GM21825 (cell line): ENCODE measurements around the gene C1orf87.
"Not testable (repeated sequence)": the region's sequence is repeated elsewhere in the genome, so short reads cannot be mapped to it uniquely, and the experiment has no call there.

Experiments
- ATAC-seq: cut with Tn5 transposase; IDR thresholded peaks from one replicate; pipeline ENCODE4 v1.9.1; 2021; ENCODE audit warnings: mild to moderate bottlenecking, moderate library complexity; ENCODE audit not compliant: unreplicated experiment

The C1orf87 gene

DNA sequence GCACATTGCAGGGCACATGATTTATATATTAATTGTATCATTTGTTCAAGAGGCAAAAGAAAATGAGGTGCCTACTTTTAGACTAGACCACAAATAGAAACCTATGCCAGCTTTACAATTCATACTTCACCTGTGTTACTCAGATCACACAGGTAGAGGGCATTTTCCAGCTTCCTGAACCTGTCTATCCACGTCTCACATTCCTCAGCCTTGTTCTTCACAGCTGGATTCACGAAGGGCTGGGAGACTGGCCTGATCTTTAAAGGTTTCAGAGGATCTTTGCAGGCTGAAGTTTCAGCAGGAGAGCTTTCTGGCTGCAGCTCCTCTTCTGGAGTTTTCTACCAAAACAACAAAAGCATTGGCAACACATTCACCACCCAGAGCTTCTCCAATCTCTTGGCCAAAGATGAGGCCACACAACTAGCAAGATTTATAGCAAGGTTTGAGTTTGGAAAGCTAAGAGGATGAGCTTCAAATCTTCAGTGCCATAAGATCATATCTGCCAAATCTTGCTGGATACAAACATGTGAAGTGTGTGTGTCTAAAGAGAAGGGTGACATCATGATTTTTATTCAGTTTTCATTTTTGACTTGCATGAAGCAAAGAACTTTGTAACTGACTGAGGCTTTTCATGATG, 76.0 kb downstream of the C1orf87 start:
- ATAC-seq, result no peak

DNA sequence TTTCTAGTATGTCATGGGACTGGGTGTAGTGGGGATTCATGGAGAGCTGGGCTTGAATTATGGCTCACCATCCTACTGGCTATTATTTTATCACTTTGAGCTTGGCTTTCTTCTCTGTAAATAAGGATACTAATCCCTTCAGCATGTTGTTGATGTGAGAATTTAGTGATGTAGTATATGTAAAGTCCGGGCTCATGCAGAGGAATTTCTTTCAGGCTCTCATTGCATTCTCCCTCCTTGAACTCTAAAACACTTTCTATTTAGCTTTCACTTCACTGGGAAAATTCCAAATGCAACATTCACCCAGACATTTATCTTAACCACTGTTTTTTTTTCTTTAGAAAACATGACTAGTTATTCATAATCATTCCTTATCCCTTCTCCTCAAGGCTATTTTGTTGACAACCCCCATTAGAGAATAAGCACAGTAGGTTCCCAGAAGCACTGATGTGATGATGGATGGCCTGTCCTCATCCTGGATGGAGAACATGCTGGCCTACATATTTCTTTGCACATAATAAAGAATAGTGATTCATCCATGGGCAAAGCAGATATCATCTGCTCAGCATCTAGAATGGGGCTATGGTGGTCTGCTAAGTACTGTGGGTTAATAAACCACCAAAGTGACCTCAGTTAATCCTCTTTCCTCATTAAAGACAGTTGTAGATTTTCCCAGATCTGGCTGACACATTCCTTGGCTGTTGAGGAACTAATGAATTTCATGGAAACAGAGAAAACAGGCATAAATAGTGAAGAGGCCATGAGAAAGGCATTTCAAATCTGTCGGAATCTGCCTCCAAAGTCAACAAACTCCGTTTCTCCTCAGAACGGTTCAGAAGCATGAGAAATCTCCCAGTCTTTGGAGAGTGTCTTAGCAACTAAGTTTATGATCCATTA, 79.0 kb downstream of the C1orf87 start:
- no peak for ATAC-seq

DNA sequence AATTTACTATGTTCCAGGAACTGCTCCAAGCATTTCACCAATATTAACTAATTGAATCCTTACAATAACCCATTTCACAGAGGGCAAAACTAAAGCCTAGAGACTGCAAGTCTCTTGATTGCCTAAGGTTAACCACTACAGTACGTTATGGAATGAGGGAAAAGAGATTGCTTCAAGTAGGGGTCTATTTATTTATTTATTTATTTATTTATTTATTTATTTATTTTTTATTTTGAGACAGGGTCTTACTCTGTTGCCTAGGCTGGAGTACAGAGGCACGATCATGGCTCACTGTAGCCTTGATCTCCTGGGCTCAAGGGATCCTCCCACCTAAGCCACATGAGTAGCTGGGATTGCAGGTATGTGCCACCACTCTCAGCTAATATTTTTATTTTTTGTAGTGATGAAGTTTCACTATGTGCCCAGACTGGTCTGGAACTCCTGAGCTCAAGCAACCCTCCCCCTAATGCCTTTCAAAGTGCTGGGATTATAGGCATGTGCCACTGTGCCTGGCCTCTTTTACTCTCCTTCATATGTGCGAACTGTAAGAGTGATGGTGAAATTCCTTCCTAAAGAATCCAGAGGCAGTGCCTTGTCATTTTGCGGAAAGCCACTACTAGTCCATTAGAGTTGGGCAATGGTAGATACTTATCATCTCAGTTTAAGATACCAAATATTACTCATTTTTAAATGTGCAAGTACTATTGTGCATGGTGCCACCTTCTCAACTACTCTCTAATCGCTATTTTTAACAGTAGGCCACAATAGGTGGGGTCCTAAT, 81.3 kb downstream of the C1orf87 start:
- ATAC-seq, result no peak

DNA sequence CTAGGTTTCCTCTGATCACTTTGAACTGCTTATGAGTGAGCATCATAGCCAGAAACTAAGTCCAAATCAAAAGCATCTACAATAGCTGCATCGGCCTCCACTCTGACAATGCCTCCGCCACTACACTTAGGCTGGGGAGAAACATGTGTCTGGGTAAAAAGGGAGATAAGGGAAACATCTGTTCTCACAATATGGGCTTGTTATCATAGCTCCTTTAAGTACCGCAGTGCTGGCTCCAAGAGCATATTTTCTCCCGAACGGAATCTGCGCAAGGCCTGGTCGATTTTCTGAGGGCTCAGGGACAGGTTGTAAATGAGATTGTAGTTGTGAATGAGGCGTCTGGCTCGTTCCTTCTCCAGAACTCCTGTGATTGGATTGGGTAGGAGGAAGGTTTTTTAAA, 83.1 kb downstream of the C1orf87 start:
- no peak for ATAC-seq

DNA sequence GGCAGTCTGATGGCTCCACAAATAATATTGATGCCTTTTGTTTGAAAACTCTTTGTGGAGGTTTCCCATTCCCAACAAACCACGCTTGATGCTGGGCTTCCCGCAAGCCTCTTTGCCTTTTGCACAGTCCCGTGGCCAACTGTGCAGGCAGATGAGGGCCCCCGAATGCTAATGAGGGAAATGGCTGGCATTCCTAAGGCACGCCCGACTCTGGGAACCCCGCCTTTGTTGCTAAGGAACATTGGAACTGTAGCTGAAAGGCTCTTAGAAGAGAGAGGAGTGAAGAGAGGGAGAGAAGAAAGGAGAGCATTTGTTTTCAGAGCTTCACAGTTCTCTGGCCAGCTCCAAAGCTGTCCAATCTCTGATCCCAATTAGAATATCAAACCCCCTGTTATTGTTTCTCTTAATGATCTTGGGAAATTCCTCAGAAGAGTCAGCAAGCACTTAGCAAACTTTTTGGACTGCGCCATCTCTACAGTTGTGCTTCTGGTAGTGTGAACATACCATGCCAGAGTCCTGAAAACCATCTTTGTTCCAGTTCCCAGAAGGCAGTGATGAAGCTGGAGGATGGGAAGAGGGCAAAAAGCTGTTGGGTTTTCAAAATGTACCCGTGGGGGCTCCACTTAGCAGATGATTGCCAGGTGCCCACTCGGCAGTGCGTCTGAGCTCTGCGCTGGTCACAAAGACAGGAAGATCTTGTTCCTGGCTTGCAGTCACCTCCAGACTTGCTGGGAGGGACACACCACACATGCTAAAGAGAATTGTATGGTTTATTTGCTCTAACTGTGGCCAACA, 86.9 kb downstream of the C1orf87 start:
- no peak for ATAC-seq

DNA sequence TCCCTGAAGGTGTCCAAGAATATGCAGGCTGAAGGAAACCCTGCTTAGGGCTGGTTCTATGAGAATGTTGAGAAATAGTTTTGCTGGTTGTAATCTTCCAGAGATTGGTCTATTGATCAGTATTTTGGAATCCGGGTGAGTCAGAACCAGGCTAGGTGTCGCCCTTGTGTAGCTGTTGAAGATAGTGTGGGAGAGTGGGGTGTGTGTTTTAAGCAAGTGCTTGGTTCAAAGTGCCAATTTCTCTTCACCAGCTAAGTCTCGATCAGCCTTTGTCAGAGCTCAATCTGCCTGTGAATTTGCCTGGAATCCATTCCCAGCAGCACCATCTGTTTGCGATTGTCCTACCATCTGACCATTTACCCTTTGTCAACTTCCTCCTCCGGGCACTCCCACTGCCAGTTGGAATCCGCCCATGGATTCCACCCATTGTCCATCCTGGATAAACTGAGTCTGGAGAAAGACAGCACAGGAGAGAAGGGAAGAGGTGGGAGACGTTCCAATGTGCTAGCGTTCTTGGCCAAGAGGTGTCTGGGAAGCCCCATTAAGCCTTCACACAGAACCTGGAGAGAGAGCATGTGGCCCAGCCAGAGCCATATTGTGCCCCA, 87.6 kb downstream of the C1orf87 start:
- no peak for ATAC-seq

DNA sequence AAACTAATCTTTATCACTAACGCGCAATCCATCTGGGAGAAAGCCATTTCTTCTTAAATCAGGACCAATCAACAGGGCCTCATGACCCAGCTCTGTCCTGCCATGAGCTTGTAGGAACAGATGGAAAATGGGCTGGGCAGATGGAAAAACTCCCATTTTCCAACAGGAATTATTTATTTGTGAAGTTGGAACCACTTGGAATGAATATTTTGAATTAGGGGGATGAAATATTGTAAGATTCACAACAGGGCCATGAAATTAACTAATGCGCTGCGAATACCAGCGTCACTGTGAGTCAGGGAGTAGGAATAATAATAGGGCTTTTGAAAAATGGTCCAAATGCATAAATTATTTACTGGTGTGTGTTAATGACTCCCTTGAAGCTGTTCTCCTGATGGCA, 93.9 kb downstream of the C1orf87 start:
- no peak for ATAC-seq

DNA sequence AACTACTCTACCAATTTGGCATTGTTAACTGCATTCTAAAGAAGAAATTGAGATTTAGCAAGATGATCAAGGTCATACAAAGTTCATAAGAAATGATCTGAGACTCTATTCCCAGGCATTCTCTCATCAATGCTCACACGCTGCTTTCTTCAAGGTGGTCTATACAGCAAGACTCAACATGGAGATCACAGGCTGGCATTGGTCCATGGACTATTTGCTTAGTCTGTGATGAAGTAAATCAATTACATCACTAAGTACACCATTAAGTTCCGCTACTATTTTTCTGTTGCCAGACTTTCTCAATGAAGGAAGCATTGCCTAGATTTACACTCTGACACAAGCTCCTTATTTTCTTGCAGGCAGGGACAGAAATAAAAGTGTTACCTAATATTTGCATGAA, 95.1 kb downstream of the C1orf87 start:
- ATAC-seq, result no peak

DNA sequence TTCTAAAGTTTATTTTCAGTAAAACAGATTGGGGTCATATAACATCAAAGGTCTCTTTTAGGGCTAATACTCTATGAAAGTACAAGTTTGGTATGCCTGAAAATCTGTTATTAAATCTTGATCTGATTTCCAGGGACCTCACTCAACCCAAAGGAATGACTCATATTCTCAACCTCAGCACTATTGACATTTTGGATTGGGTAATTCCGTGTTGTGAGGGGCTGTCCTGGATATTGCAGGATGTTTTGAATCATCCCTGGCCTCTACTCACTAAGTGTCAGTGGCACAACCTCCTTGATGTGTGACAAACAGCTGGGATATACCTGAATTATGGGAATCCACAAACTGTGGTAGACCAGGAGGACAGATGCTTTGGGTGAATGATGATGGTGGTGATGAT, 95.5 kb downstream of the C1orf87 start:
- ATAC-seq, result no peak

DNA sequence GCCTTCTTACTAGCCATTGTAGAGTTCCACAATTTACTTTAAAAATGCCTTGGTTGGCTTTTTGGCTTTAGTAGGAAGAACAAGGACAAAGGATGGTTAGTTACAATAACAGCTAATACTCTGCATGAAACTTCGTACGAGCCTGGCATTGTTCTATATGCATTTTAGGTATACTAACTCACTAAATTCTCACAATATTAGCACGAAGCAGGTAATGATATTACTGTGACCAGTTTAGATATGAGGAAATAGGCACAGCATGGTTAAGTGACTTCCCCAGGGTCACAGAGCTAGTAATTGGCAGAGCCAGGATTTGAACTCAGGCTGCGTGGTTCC, 96.5 kb downstream of the C1orf87 start:
- no peak for ATAC-seq

DNA sequence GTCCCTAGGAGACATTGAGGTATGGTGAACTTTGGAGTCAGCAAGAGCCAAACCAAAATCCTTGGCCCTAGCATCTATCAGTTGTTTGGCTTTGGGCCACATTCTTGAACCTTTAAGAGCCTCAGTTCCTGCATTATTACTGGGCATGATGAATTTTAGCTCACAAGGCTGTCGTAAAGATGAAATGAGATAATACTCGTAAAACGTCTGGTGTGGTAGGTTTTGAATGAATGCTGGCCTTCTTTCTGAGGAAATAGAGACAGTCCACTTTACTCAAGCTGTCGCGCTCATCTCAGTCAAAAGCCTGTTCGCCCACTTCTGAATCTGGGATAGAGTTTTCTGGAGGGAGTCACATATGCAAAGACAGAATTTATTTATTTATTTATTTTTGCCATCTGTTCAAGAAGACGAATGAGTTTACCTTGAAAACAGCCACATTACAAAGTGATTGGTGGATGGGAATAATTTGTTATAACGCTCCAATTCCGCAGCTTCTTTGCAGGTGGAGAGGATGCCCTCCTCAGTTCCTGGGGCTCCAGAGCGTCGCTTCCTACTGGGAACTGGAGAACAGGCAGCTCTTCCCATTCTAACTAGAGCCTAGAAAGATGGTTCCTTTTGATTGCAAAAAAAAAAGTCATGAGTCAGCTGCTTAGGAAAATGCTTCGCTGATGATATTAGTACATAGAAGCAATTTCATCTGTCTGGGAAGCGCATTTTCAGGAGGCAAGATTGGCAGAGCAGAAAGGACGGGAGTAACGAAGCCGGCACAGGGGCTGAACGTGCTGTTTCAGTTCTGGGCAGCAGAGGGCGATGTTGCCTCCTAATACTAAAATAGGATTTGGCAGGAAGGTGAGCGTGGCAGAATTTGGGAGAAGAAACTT, 97.1 kb downstream of the C1orf87 start:
- no peak for ATAC-seq

DNA sequence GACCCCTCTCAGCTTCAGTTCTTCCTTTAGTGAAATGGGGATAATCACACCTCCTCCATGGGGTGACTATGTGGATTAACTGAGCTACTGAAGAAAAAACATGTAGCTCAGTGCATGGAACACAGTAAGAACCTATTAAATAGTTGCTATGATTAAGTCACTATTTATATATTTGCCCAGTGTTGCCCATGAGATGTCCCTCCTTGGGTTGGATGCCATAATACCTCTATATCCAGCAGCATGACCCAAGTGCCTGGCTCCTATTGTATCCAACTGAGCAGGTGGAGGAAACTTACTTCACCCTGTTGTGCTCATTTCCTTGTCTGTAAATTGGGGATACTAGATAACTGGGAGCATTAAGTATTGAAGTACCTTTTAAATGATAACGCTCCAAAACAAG, 99.9 kb downstream of the C1orf87 start:
- no peak for ATAC-seq

DNA sequence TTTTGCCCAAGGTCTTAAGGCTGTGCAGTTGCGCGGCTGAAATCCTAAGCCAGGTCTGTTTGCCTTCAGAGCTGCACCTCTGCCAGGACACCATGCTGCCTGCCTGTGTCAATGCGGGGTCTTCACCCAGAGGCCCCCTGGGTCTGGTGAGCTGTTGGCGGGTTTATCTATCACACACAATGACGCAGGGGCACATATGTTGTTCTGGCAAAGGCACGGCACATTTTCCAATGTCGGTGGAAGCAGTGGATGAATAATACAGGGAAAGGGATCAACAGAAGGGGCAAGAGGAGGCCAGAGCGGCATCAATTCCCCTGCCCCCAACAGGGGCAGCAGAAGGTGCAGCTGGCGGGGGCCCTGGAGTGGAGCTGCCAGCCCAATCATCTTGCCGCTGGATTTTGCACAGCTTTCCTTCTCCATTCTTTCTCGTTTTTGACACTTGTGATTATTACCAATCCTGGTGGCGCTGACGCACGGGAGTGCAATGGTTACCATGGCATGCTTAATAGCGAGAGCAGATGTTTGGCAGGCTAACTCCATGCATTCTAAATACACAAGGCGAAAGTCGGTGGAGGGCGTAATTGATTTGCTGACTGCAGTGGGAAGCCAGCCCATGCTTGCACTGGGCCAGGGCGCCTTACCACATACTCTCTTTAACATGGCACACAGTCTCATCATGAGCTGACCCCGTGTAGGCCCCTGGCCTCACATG, 101.2 kb downstream of the C1orf87 start:
- no peak for ATAC-seq

DNA sequence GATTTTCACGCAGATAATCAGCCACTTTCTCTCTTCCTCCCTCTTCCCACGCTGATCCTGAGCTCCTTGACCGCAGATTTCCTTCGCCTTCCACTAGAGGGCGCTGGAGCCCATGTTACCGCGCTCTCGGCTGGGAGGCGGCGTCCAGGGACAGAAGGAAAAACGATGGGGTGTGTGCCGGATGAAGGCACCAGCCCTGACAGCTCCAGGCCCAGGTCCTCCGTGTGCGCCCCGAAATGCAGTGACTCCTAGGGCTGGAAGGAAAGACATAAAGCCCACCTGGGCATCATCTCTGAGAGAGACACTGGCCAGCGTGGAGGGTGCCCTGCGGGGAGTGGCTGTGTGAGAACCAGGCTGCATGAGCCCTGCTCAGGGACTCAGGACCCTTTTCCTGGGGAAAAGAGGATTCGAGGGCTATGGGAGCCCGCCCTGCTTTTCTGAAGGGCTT, 102.1 kb downstream of the C1orf87 start:
- peak; percentile 82 for ATAC-seq

DNA sequence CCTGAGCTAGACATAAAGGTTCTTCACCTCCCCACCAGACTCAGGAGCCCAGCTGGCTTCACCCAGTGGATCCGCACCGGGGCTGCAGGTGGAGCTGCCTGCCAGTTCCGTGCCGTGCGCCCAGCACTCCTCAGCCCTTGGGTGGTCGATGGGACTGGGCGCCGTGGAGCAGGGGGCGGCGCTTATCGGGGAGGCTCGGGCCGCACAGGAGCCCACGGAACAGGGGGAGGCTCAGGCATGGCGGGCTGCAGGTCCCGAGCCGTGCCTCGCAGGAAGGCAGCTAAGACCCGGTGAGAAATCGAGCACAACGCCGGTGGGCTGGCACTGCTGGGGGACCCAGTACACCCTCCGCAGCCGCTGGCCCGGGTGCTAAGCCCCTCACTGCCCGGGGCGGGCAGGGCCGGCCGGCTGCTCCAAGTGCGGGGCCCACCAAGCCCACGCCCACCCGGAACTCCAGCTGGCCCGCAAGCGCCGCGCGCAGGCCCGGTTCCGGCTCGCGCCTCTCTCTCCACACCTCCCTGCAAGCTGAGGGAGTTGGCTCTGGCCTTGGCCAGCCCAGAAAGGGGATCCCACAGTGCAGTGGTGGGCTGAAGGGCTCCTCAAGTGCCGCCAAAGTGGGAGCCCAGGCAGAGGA, 103.9 kb downstream of the C1orf87 start:
- not testable (repeated sequence) for ATAC-seq

DNA sequence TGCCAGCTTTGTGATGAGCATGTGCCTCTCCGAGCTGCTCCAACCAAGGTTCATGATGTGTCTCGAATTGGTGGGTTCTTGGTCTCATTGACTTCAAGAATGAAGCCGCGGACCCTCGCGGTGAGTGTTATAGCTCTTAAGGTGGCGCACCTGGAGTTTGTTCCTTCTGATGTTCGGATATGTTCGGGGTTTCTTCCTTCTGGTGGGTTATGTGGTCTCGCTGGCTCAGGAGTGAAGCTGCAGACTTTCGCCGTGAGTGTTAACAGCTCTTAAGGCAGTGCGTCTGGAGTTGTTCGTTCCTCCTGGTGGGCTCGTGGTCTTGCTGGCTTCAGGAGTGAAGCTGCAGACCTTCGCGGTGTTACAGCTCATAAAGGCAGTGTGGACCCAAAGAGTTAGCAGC, 104.8 kb downstream of the C1orf87 start:
- ATAC-seq, result not testable (repeated sequence)

DNA sequence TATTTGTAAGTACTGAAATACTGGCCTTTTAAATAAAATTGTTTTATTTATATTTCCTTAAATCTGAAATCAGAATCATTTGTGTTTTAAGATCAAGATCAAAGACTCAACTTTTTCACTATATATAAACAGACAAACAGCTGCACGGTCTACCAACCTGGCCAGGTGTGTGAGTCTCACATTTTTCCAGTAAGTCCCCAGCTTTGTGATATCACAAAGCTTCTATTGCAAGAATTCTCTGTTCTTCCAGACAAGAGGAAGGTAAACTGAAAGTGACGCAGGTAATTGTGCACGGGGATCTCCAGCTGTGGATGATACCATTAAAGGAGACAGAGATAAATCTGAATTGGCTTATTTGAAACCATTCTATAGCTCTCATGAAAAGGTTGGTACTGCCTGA, 105.8 kb downstream of the C1orf87 start:
- ATAC-seq, result no peak

DNA sequence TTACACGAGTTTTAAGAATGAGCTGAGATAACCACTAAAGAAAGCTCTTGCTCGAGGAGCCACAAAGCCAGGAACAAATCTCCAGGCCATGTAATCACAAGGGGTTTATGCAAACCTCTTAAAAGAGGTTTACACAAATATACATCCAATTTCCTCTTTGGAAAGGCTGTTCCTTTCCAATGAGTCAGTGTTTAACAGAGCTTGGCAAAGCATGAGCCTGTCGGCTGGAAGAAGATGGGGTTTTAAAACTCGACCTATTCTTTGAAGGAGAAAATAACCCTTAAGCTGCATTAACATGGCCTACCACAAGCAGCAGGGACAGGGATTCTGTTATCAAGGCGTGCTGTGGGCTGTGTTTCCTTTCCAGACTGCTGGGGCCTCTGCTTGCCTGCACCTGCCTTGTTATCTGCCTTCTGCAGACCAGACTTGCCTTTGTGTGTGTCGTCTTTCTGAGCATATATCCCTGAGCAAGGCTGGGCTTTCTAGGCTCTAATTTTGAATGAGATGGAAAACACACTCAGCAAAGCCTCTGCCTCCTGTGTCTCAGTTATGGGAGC, 106.4 kb downstream of the C1orf87 start:
- no peak for ATAC-seq
